NCI-H748 treated with DMSO at 0.1 percent for 48 hours (cell line): Measurements from ENCODE around the gene SLC18B1.

Source experiments
- DNase-seq: peaks from one replicate; lab custom pipeline; 2025; lab: John Stamatoyannopoulos, UW

SLC18B1 gene

DNA sequence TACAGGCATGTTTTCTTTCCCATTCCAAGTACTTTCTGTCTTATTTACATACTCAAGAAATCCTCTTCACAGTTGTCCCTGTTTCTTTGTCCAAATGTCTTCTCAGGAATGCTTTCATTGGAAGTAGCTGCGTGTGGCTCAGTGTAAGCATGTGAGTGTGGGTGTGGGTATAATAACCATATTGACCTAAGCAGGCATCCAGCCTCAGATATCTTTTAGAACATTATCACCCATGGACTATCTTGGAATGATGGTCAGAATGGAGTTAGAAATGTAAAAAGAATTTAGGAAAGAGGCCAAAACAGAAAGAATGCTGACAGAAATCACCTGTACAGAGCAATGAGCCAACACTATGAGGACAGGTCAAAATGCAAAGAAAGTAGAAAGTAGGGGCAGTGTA, 57.2 kb downstream of the SLC18B1 start:
- no peak for DNase-seq

DNA sequence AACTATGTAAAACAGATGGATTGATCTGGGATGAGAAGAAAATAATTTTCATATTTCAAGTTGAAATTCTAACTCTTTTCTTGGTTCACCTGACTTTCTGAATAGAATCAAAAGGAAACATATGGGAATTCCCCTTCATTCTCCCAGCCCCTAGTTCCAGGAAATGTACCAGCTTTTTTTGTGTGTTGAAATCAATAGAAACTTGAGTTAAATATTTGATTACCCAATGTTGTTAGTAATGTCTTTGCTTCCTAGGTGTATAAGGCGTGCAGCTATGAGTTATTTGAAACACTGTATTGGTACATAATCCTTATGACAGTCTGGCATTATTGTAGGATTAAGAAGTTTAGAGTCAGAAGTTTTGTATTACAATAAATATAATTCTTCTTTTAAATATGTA, 62.2 kb downstream of the SLC18B1 start:
- no peak for DNase-seq

DNA sequence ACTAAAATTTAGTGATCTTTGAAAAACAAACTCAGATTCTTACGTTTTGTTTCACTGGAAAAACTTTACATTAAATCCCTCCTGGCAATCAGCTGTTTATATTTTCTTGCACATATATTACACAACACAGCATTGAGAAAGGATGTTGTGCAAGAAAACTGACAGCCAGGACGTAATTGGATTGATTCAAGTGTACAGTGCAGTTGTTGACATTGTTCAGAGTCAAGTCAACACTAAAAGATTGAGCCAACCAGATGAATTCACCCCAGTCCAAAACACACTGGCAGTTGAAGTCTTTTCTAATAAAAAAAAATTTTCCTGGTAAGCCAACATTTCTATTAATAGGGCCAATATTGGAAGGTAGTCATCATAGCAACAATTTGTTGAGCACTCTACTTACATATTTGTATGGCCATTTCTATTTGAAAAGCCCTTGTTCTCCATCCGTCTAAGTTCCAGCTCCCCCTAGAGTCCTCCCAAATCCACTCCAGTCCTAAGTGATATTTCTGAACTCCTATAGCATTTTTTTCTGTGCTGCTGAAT, 63.7 kb downstream of the SLC18B1 start:
- peak; percentile 32 for DNase-seq

DNA sequence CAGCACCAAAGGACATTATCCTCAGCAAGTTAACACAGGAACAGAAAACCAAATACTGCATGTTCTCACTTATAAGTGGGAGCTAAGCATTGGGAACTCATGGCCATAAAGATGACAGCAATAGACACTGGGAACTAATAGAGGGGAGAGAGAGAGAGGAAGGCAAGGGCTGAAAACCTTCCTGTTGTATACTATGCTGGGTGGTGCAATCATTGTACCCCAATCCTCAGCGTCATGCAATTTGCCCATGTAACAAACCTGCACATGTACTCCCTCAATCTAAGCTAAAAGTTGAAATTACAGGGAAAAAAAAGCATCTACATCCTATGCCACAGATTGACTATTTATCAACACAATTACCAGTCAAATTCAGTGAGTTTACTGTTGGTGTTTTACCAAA, 64.6 kb downstream of the SLC18B1 start:
- DNase-seq: no peak

DNA sequence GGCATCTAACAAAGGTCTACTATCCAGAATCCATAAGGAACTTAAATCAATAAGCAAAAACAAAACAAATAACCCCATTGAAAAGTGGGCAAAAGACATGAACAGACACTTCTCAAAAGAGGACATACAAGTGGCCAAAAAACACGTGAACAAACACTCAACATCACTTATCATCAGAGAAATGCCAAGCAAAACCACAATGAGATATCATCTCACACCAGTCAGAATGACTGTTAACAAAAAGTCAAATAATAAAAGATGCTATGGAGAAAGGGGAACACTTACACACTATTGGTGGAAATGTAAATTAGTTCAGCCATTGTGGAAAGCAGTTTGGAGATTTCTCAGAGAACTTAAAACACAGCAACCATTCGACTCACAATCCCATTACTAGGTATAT, 65.2 kb downstream of the SLC18B1 start:
- no peak for DNase-seq

DNA sequence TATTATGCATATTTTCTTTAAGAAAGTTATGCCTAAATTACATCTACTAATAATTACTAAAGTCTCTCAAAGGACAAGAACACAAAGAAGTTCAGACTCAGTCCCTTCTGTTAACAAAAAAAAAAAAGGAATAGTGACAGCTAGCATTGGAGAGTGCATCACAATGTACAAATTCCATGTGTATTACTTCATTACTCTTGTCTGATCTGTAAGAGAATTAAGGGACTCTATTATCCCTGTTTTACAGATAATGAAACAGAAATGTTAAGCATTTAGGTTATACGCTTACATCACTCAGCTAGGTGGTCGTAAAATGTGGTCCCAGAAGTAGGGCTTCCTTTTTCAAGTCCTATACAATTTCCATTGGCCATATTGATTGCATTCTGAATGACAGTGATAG, 67.4 kb downstream of the SLC18B1 start:
- DNase-seq: no peak

DNA sequence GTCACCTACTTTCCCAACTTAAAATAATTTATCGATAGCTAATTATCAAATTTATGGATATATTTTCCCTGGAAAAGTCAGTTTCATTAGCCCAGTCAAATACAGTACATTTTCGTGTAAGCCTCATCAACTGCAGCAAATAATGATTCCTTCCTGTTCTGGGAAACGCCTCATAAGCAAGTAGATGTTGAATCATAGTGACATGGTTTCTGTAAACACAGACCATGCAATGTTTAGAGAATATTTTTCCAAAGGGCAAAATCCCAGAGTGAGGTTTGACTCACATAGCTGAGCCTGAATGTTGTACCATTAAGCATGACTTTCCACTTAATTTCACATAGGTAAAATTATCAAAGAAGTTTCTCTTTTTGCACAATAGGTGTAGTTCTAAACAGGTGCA, 67.9 kb downstream of the SLC18B1 start:
- no peak for DNase-seq

DNA sequence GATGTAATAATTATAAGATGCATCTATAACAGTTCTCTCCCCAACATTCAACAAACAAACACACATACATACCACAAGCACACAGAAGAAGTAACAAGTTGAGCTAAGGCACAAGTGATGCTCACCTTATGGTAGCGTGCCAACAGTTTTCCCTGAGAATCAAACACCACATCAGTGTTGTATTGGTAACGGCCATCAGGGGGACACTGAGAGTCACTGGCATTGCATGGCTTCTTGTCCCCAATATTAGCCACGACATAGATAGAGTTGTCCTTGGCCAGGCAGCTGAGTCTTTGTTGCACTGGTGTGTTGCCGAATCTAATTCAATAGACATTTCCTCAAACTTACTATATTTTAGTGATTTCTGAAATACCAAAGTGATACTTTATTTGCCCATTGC, 69.8 kb downstream of the SLC18B1 start:
- no peak for DNase-seq

DNA sequence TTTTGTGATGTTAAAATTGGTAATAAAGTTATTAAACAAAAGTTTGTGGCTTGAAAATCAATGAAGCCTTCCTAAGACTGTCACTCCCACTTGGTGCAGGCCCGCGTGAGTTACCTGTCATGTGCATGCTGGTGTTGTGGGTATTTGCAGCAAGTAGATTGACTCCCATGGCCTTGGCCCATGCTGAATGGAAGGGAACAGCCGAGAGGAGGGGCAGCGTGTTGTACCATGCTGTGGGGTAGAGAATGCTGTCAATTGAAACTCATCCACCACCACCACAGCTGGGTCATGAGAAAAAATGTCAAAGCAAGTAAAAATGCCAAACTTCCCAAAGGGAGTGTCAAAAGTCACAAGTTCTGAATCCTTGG, 71.8 kb downstream of the SLC18B1 start:
- DNase-seq: no peak

DNA sequence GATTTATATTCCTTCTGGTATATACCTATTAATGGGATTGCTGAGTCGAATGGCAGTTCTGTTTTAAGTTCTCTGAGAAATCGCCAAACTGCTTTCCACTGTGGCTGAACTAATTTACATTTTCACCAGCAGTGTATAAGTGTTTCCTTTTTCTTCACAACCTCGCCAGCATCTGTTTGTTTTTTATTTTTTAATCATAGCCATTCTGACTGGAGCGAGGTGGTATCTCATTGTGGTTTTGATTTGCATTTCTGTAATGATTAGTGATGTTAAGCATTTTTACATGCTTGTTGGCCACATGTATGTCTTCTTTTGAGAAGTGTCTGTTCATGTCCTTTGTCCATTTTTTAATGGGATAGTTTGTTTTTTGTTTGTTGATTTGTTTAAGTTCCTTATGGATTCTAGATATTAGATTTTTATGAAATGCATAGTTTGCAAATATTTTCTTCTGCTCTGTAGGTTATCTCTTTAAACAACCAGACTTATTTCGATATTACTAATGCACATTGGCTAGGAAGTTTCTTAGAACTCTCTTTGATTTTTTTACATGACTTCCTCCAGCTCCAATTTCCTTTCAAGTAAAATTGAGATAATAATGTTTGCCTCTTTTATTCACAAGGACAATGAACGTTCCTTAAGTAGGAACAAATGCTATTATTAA, 72.4 kb downstream of the SLC18B1 start:
- DNase-seq: no peak

DNA sequence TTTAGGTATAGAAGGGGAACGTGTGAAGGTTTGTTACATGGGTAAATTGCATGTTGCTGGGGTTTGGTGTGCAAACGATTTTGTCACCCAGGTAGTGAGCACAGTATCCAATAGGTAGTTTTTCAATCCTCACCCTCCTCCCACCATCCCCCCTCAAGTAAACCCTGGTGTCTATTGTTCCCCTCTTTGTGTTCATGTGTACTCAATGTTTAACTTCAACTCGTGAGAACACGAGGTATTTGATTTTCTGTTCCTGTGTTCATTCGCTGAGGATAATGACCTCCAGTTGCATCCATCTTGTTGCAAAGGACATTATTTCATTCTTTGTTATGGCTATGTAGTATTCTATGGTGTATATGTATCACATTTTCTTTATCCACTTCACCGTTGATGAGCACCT, 73.0 kb downstream of the SLC18B1 start:
- no peak for DNase-seq

DNA sequence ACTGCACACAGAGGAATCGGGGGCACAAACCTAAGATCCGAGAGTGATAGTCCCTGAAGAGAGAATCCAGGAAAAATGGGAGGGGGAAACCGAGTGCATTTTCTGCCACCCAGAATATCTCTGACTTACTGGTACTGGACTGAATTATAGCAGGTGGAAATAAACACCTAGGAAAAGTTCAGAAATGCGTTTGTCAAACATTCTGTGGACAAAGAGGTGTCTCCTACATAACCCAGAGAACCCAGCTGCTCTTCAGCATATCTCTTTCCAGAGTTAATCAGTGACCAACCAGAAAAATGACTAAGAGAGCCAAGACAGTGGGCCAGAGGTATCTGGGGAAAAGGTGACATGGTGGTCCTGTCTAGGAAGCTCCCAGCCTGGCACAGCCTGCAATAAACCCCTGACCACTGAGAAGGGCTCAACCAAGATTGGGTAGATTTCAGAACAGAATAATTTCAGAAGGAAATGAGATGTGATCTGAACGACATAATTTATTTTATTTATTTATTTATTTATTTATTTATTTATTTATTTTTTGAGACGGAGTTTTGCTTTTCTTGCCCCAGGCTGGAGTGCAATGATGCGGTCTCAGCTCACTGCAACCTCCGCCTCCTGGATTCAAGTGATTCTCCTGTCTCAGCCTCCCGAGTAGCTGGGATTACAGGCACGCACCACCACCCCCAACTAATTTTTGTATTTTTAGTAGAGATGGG, 78.5 kb downstream of the SLC18B1 start:
- DNase-seq: no peak
